A673 (cell line): ENCODE measurements around the gene METTL25B. TPM values are rescaled to one million over a fixed set of nuclear protein-coding genes. Genes with fewer than 3 reads are reported as not detected.
"Not testable (repeated sequence)": the region's sequence is repeated elsewhere in the genome, so short reads cannot be mapped to it uniquely, and the experiment has no call there.

Source experiments
- BruUV-seq: library from RNA; stranded (reverse); fragments of 400-500 nt; replicated peaks from 2 replicates; lab custom pipeline; 2021; lab: Mats Ljungman, UMichigan
- CTCF ChIA-PET: fragments of 300-600 bp; sonication (Branson Sonifier 250); formaldehyde crosslinking; loops from one replicate; lab custom pipeline; 2022; ENCODE audit warnings: antibody characterized with exemption; lab: Charles Lee
- POLR2A ChIA-PET: fragments of 300-600 bp; sonication (Branson Sonifier 250); formaldehyde crosslinking; loops from one replicate; lab custom pipeline; 2022; ENCODE audit warnings: antibody characterized with exemption; ENCODE audit not compliant: low non-redundant PET; lab: Charles Lee
- DNase-seq: peaks from one replicate; pipeline ENCODE4 v3.0.0-alpha.2; 2015; ENCODE audit warnings: low spot score
- H3K27ac ChIP-seq: fragments of 200-600 bp; sonication (generic); 2 replicates; pipeline ENCODE4 v1.5.1; 2016; ENCODE audit warnings: mixed run types, low read depth, mild to moderate bottlenecking, mixed read lengths, antibody characterized with exemption, low read length; ENCODE audit not compliant: poor library complexity, severe bottlenecking
- H3K27me3 ChIP-seq: fragments of 200-600 bp; sonication (generic); replicated peaks from 2 replicates; pipeline ENCODE4 v1.6.1; 2017; ENCODE audit warnings: mixed run types, low read depth, mild to moderate bottlenecking, mixed read lengths, antibody characterized with exemption, low read length; ENCODE audit not compliant: insufficient read depth, poor library complexity
- H3K36me3 ChIP-seq: fragments of 200-600 bp; sonication (generic); 2 replicates; pipeline ENCODE4 v1.6.1; 2016; ENCODE audit warnings: mixed run types, mild to moderate bottlenecking, mixed read lengths, antibody characterized with exemption, low read length; ENCODE audit not compliant: insufficient read depth, poor library complexity, severe bottlenecking
- H3K4me1 ChIP-seq: fragments of 200-600 bp; sonication (generic); 2 replicates; pipeline ENCODE4 v1.6.1; 2017; ENCODE audit warnings: mixed run types, mild to moderate bottlenecking, mixed read lengths, antibody characterized with exemption, low read length; ENCODE audit not compliant: insufficient read depth, poor library complexity, severe bottlenecking
- H3K4me3 ChIP-seq: fragments of 200-600 bp; sonication (generic); 2 replicates; pipeline ENCODE4 v1.5.1; 2016; ENCODE audit warnings: low read depth, mixed run types, mild to moderate bottlenecking, mixed read lengths, low read length; ENCODE audit not compliant: poor library complexity, severe bottlenecking
- H3K9me3 ChIP-seq: fragments of 200-600 bp; sonication (generic); 2 replicates; pipeline ENCODE4 v1.6.1; 2016; ENCODE audit warnings: mixed run types, low read depth, mild to moderate bottlenecking, mixed read lengths, antibody characterized with exemption, low read length; ENCODE audit not compliant: poor library complexity, severe bottlenecking
- CTCF ChIP-seq: fragments of 300-800, 200-600 bp; sonication (generic); conservative IDR thresholded peaks from 2 replicates; pipeline ENCODE4 v1.5.1; 2017; ENCODE audit warnings: low read depth, mild to moderate bottlenecking, antibody characterized with exemption, low read length, moderate library complexity, mixed read lengths
- EZH2 ChIP-seq: fragments of 200-600 bp; sonication (generic); IDR thresholded peaks from 2 replicates; pipeline ENCODE4 v1.6.1; 2017; ENCODE audit warnings: borderline replicate concordance, low read depth, mild to moderate bottlenecking, mixed read lengths, antibody characterized with exemption, low read length; ENCODE audit not compliant: poor library complexity, severe bottlenecking
- intact Hi-C: fragments of 100-400 bp; cut with micrococcal nuclease; formaldehyde crosslinking; loops from one replicate; pipeline ENCODE4 v1.10.0; 2022; ENCODE audit not compliant: unreplicated experiment
- total RNA-seq: library from RNA; stranded (reverse); gene quantifications from 2 replicates; pipeline ENCODE4 v1.2.3, GENCODE V29; 2021

Gene METTL25B
- total RNA-seq, 1 experiment from 2014 or later: 20.2 TPM

- Histone ChIP-seq H3K9me3 (no peaks in the 10 kb centered on the region), H3K4me3 (no peak overlapping the region), H3K36me3 (no peaks in the 10 kb centered on the region), H3K27me3 (no peaks in the 10 kb centered on the region), H3K27ac (no peak overlapping the region), H3K4me1 (peaks cover 5% of the 10 kb centered on the region)
- no peak for DNase-seq
- ChIA-PET POLR2A (no interaction called here), CTCF (no interaction called here)
- TF ChIP-seq EZH2 (no peak), CTCF (no peak)
- BruUV-seq: no TSS peak
- intact Hi-C loops: no loop called here
Measured at GRCh38 chr1:156756355-156756754, 28.1 kb downstream of the METTL25B start.

GRCh38 chr1:156757572-156758253 lies 29.4 kb downstream of the METTL25B start:
- H3K4me3 ChIP-seq, CTCF ChIA-PET, intact Hi-C loops, H3K27me3 ChIP-seq, H3K27ac ChIP-seq, BruUV-seq, H3K4me1 ChIP-seq, H3K9me3 ChIP-seq, H3K36me3 ChIP-seq, POLR2A ChIA-PET, DNase-seq: not testable (repeated sequence)

- TF ChIP-seq CTCF (no peak), EZH2 (no peak)
- ChIA-PET POLR2A (no interaction called here), CTCF (interaction anchor here (0.7 kb wide), 1 partner anchor 1444 kb away, joined by 5 read pairs; no protein-coding TSS in a partner anchor)
- BruUV-seq: no TSS peak
- Histone ChIP-seq H3K4me1 (no peaks in the 10 kb centered on the region), H3K9me3 (no peaks in the 10 kb centered on the region), H3K27me3 (no peaks in the 10 kb centered on the region), H3K4me3 (no peak overlapping the region), H3K36me3 (no peaks in the 10 kb centered on the region), H3K27ac (no peak overlapping the region)
- DNase-seq: no peak
- intact Hi-C loops: no loop called here
Measured at GRCh38 chr1:156760092-156760795, 32.0 kb downstream of the METTL25B start.

GRCh38 chr1:156760796-156761104 lies 32.5 kb downstream of the METTL25B start:
- ChIA-PET POLR2A (no interaction called here), CTCF (no interaction called here)
- Histone ChIP-seq H3K4me3 (no peak overlapping the region), H3K4me1 (peaks cover under 1% of the 10 kb centered on the region), H3K27me3 (no peaks in the 10 kb centered on the region), H3K9me3 (no peaks in the 10 kb centered on the region), H3K27ac (no peak overlapping the region), H3K36me3 (no peaks in the 10 kb centered on the region)
- TF ChIP-seq CTCF (no peak), EZH2 (no peak)
- DNase-seq: no peak
- intact Hi-C loops: no loop called here
- BruUV-seq: no TSS peak

GRCh38 chr1:156765136-156765535 lies 36.9 kb downstream of the METTL25B start:
- H3K27me3 ChIP-seq, CTCF ChIA-PET, BruUV-seq, DNase-seq, POLR2A ChIA-PET, intact Hi-C loops, H3K4me3 ChIP-seq, H3K9me3 ChIP-seq, H3K27ac ChIP-seq, H3K36me3 ChIP-seq: not testable (repeated sequence)
- H3K4me1 ChIP-seq: peaks cover 14% of the 10 kb centered on the region
